H1 (cell line): Measurements from ENCODE around the gene ABHD11. TPM values are rescaled to one million over a fixed set of nuclear protein-coding genes. Genes with fewer than 3 reads are reported as not detected.

Source experiments
- CTCF ChIA-PET: fragments of 300-600 bp; sonication (Branson Sonifier 250); formaldehyde crosslinking; loops from one replicate; lab custom pipeline; 2021; ENCODE audit not compliant: partially characterized antibody; lab: Charles Lee
- POLR2A ChIA-PET: fragments of 300-600 bp; sonication (Branson Sonifier 250); formaldehyde crosslinking; loops from one replicate; lab custom pipeline; 2021; ENCODE audit warnings: inconsistent platforms; ENCODE audit not compliant: partially characterized antibody; lab: Charles Lee
- DNase-seq, 2 experiments: peaks; one replicate each; pipeline versions ENCODE4 v3.0.0 to v3.0.0-alpha.2; 2010 to 2022; ENCODE audit warnings: low spot score in 2 of 2, low read depth in 1 of 2, mixed read lengths in 1 of 2
- FAIRE-seq: peaks from 2 replicates; lab custom pipeline; 2011; peaks lifted over from hg19 to GRCh38; lab: Jason Lieb, UNC
- H2AFZ ChIP-seq: 2 replicates; pipeline ENCODE4 v1.8.1; 2012; ENCODE audit warnings: low read length, inconsistent platforms
- H2AK5ac ChIP-seq: 2 replicates; pipeline ENCODE4 v1.6.1; 2013; ENCODE audit warnings: low read depth, low read length
- H2BK120ac ChIP-seq: replicated peaks from 2 replicates; pipeline ENCODE3; 2013; ENCODE audit warnings: low read depth, low read length, inconsistent platforms
- H2BK12ac ChIP-seq: 2 replicates; pipeline ENCODE4 v1.6.1; 2013; ENCODE audit warnings: low read depth, low read length
- H2BK15ac ChIP-seq: 2 replicates; pipeline ENCODE4 v1.6.1; 2013; ENCODE audit warnings: low read length
- H2BK20ac ChIP-seq: 2 replicates; pipeline ENCODE4 v1.6.1; 2013; ENCODE audit warnings: low read length
- H2BK5ac ChIP-seq: 2 replicates; pipeline ENCODE4 v1.6.1; 2013; ENCODE audit warnings: low read depth, low read length
- H3K14ac ChIP-seq: 2 replicates; pipeline ENCODE4 v1.6.1; 2013; ENCODE audit warnings: inconsistent platforms; ENCODE audit not compliant: insufficient read length
- H3K18ac ChIP-seq: 2 replicates; pipeline ENCODE4 v1.6.1; 2013; ENCODE audit warnings: low read length; ENCODE audit errors: extremely low read depth
- H3K23ac ChIP-seq: 2 replicates; pipeline ENCODE4 v1.6.1; 2013; ENCODE audit warnings: inconsistent platforms; ENCODE audit not compliant: insufficient read length
- H3K23me2 ChIP-seq: 2 replicates; pipeline ENCODE4 v1.6.1; 2013; ENCODE audit warnings: low read depth, low read length
- H3K27ac ChIP-seq: 2 replicates; pipeline ENCODE4 v1.6.1; 2011; ENCODE audit warnings: low read depth, low read length, inconsistent platforms
- H3K27me3 ChIP-seq, 4 experiments: replicated peaks in 1 of 4; 1 replicate in 1 of 4; 2 replicates in 3 of 4; pipeline versions ENCODE4 v1.6.1 to v1.8.1; 2011 to 2013; ENCODE audit warnings: low read length in 3 of 4, mild to moderate bottlenecking in 3 of 4, inconsistent platforms in 2 of 4, mixed read lengths in 2 of 4, moderate library complexity in 1 of 4; ENCODE audit not compliant: control insufficient read depth in 3 of 4, insufficient read depth in 3 of 4; ENCODE audit errors: extremely low read depth in 1 of 4
- H3K36me3 ChIP-seq, 4 experiments: 2 replicates each; pipeline versions ENCODE4 v1.6.1 to v1.8.1; 2011 to 2013; ENCODE audit warnings: mild to moderate bottlenecking in 4 of 4, low read length in 3 of 4, moderate library complexity in 2 of 4, control low read depth in 1 of 4, inconsistent platforms in 1 of 4; ENCODE audit not compliant: insufficient read depth in 4 of 4, control insufficient read depth in 2 of 4
- H3K4ac ChIP-seq: replicated peaks from 2 replicates; pipeline ENCODE3; 2013; ENCODE audit warnings: low read length, low read depth, mixed read lengths, inconsistent platforms; ENCODE audit not compliant: insufficient read length
- H3K4me1 ChIP-seq, 4 experiments: replicated peaks in 1 of 4; 1 replicate in 1 of 4; 2 replicates in 3 of 4; pipeline versions ENCODE4 v1.6.1 to v1.8.1; 2011 to 2013; ENCODE audit warnings: low read length in 3 of 4, inconsistent platforms in 2 of 4, mixed read lengths in 1 of 4; ENCODE audit not compliant: insufficient read depth in 4 of 4, control insufficient read depth in 3 of 4
- H3K4me2 ChIP-seq, 2 experiments: 2 replicates each; pipeline versions ENCODE4 v1.6.1 to v1.8.1; 2011 to 2013; ENCODE audit warnings: low read depth in 2 of 2, low read length in 2 of 2, control low read depth in 1 of 2, inconsistent platforms in 1 of 2, mild to moderate bottlenecking in 1 of 2; ENCODE audit not compliant: insufficient read depth in 1 of 2
- H3K4me3 ChIP-seq, 4 experiments: fragments of 200-600, 300-600 bp in 1 of 4; sonication (generic), shearing (Covaris generic), sonication (Bioruptor Twin) in 1 of 4; 2 replicates each; pipeline versions ENCODE4 v1.5.1 to v1.8.1; 2011 to 2016; ENCODE audit warnings: low read length in 4 of 4, low read depth in 3 of 4, control low read depth in 2 of 4, inconsistent platforms in 2 of 4, mild to moderate bottlenecking in 2 of 4, mixed read lengths in 1 of 4, moderate library complexity in 1 of 4; ENCODE audit not compliant: insufficient read depth in 2 of 4; ENCODE audit errors: extremely low read depth in 1 of 4
- H3K56ac ChIP-seq: replicated peaks from 2 replicates; pipeline ENCODE3; 2013; ENCODE audit warnings: low read depth, mild to moderate bottlenecking, mixed read lengths, low read length, inconsistent platforms; ENCODE audit not compliant: insufficient read length
- H3K79me1 ChIP-seq: 2 replicates; pipeline ENCODE4 v1.6.1; 2013; ENCODE audit warnings: low read depth, low read length, control low read depth
- H3K79me2 ChIP-seq, 2 experiments: 2 replicates each; pipeline versions ENCODE4 v1.6.1 to v1.8.1; 2012 to 2013; ENCODE audit warnings: low read length in 2 of 2, mild to moderate bottlenecking in 2 of 2, inconsistent platforms in 1 of 2; ENCODE audit not compliant: insufficient read depth in 2 of 2, control insufficient read depth in 1 of 2
- H3K9ac ChIP-seq, 4 experiments: replicated peaks in 1 of 4; 1 replicate in 1 of 4; 2 replicates in 3 of 4; pipeline versions ENCODE4 v1.6.1 to v1.8.1; 2011 to 2013; ENCODE audit warnings: low read depth in 3 of 4, low read length in 3 of 4, control low read depth in 2 of 4, mild to moderate bottlenecking in 2 of 4, moderate library complexity in 2 of 4, inconsistent platforms in 1 of 4; ENCODE audit errors: extremely low read depth in 1 of 4
- H3K9me3 ChIP-seq, 2 experiments: 2 replicates each; pipeline versions ENCODE4 v1.6.1 to v1.8.1; 2012 to 2013; ENCODE audit warnings: mild to moderate bottlenecking in 2 of 2, moderate library complexity in 2 of 2, control low read depth in 1 of 2, inconsistent platforms in 1 of 2, low read depth in 1 of 2, low read length in 1 of 2, mixed read lengths in 1 of 2; ENCODE audit not compliant: insufficient read depth in 2 of 2
- H4K20me1 ChIP-seq, 2 experiments: replicated peaks in 1 of 2; 2 replicates each; pipeline versions ENCODE3 to v1.8.1; 2011 to 2013; ENCODE audit warnings: inconsistent platforms in 2 of 2, low read length in 2 of 2, mild to moderate bottlenecking in 1 of 2; ENCODE audit not compliant: insufficient read depth in 2 of 2, control insufficient read depth in 1 of 2
- H4K5ac ChIP-seq: 2 replicates; pipeline ENCODE4 v1.6.1; 2013; ENCODE audit warnings: low read length, low read depth, mixed read lengths, inconsistent platforms; ENCODE audit not compliant: insufficient read length
- H4K8ac ChIP-seq: 2 replicates; pipeline ENCODE4 v1.8.0; 2013; ENCODE audit warnings: mild to moderate bottlenecking, moderate library complexity, low read length, inconsistent platforms; ENCODE audit not compliant: insufficient read depth; ENCODE audit errors: extremely low read depth
- H4K91ac ChIP-seq: replicated peaks from 2 replicates; pipeline ENCODE3; 2013; ENCODE audit warnings: low read length, mixed read lengths, inconsistent platforms; ENCODE audit not compliant: insufficient read length
- GTF2F1 ChIP-seq: IDR thresholded peaks from 2 replicates; pipeline ENCODE4 v1.6.1; 2012; ENCODE audit warnings: low read depth, low read length, improper control_type of control experiment, borderline replicate concordance
- SAP30 ChIP-seq: fragments of 300-600 bp; sonication (generic); IDR thresholded peaks from 2 replicates; pipeline ENCODE4 v1.7.1; 2012; ENCODE audit warnings: low read length, moderate library complexity, mild to moderate bottlenecking, inconsistent platforms; ENCODE audit not compliant: insufficient read depth, insufficient replicate concordance
- SRF ChIP-seq: IDR thresholded peaks from 2 replicates; pipeline ENCODE4 v1.6.1; 2011; ENCODE audit warnings: mild to moderate bottlenecking, low read depth, low read length, moderate library complexity
- TAF7 ChIP-seq: optimal IDR thresholded peaks from 2 replicates; pipeline ENCODE3; 2011; ENCODE audit warnings: low read depth, mild to moderate bottlenecking, inconsistent platforms, low read length, moderate library complexity, borderline replicate concordance
- WGBS, 2 experiments: shearing (Covaris generic) in 1 of 2; methylation state at CpG; one replicate each; pipeline versions ENCODE4 v1.1.6 to v1.1.7; 2013 to 2015; ENCODE audit warnings: low lambda C conversion rate in 2 of 2, mixed read lengths in 2 of 2, inconsistent platforms in 1 of 2, low coverage in 1 of 2, missing lambda C conversion rate in 1 of 2; ENCODE audit not compliant: insufficient replicate concordance in 2 of 2, insufficient coverage in 1 of 2, insufficient read length in 1 of 2; ENCODE audit errors: extremely low coverage in 1 of 2, missing lambda C conversion rate in 1 of 2; 5-methylcytosine and 5-hydroxymethylcytosine counted together
- polyA plus RNA-seq, 7 experiments: library from polyadenylated mRNA; depleted of rRNA in 3 of 7; stranded (reverse) in 5 of 7; unstranded in 2 of 7; fragments of >200 nt in 5 of 7; fragments of 200-250 nt in 2 of 7; gene quantifications; 1 replicate in 5 of 7; 2 replicates in 1 of 7; 4 replicates in 1 of 7; pipeline versions ENCODE4 v1.2.1 to v1.2.3, GENCODE V29; 2011 to 2013; ENCODE audit warnings: missing spikeins in 2 of 7, mixed read lengths in 2 of 7
- total RNA-seq: library from RNA; stranded (reverse); fragmentation: NEBNext Ultra II Directional; extraction: Animal tissue kit (Norgen Biotek cat#: 25700); gene quantifications from 2 replicates; pipeline ENCODE4 v1.2.1, GENCODE V29; 2021
- TF ChIP-seq, protein P1 (sequence below): IDR thresholded peaks from 2 replicates; pipeline ENCODE4 v1.6.1; 2012; ENCODE audit warnings: inconsistent platforms

Gene ABHD11
- total and polyA plus RNA-seq, 2 of the 8 experiments (the other 6 are each of a cell fraction or from before 2014, with no cell fraction given): 19.8 to 42.2 TPM

DNA sequence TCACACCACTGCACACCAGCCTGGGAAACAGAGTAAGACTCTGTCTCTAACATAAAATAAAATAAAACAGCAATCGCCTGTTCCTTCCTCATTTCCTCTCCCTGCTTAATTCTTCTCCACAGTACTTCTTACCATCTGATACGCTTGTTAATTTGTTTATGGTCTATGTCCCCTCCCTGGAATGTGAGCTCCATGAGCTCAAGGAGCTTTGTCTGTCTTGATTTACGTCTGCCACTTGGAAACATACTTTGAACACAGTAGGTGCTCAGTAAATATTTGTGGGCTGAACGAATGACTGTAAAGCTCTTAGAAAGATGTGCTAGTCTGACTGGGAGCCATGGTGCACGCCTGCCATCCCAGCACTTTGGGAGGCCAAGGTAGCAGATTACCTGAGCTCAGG lies 10.1 kb downstream of the ABHD11 start:
- Histone ChIP-seq H2BK15ac (no peak overlapping the region), H3K4me1 (no peaks in the 10 kb centered on the region), H4K8ac (no peak overlapping the region), H4K20me1 (peaks cover 0 to 3% of the 10 kb centered on the region in 2 experiments), H3K4ac (no peak overlapping the region), H3K27me3 (no peaks in the 10 kb centered on the region), H3K4me2 (no peak overlapping the region), H2BK120ac (no peak overlapping the region), H3K9me3 (no peaks in the 10 kb centered on the region), H4K91ac (no peak overlapping the region), H3K79me2 (no peaks in the 10 kb centered on the region), H4K5ac (no peak overlapping the region), H3K14ac (no peak overlapping the region), H2AFZ (no peak overlapping the region), H3K23ac (no peak overlapping the region), H3K23me2 (peaks cover 3% of the 10 kb centered on the region; the same call in 1 of the 2 replicates), H2BK12ac (no peak overlapping the region), H2AK5ac (no peak overlapping the region), H3K9ac (no peak overlapping the region), H3K27ac (no peak overlapping the region), H3K56ac (no peak overlapping the region), H3K4me3 (no peak overlapping the region), H3K18ac (no peak overlapping the region), H3K36me3 (no peaks in the 10 kb centered on the region), H2BK5ac (no peak overlapping the region), H3K79me1 (no peaks in the 10 kb centered on the region), H2BK20ac (no peak overlapping the region)
- POLR2A ChIA-PET: interaction anchor here (0.9 to 1.4 kb wide), 4 partner anchors 9 to 121 kb away, joined by 3 to 5 read pairs (median 4); partner anchors contain the start of gene STX1A
- CTCF ChIA-PET: interaction anchor here (0.5 to 2.1 kb wide), 14 partner anchors 9 to 206 kb away, joined by 3 to 16 read pairs (median 4); no protein-coding TSS in a partner anchor
- FAIRE-seq (no peak), DNase-seq (no peak)
- WGBS, 2 experiments: 76% methylated on average over 5 of the region's 5 CpGs; no CpG with 5 or more reads in 1 of the 2 experiments
- TF ChIP-seq TAF7: no peak
- TF ChIP-seq SAP30: no peak
- TF ChIP-seq SRF: no peak
- TF ChIP-seq, protein P1, sequence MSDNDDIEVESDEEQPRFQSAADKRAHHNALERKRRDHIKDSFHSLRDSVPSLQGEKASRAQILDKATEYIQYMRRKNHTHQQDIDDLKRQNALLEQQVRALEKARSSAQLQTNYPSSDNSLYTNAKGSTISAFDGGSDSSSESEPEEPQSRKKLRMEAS: no peak
- no peak for TF ChIP-seq GTF2F1
